BLaER1 (cell line): ENCODE results near the gene TMEM267.
"Not testable (repeated sequence)": the region's sequence is repeated elsewhere in the genome, so short reads cannot be mapped to it uniquely, and the experiment has no call there.

Source experiments
- H3K27ac ChIP-seq: shearing (Covaris generic); formaldehyde crosslinking; 2 replicates; pipeline ENCODE4 v1.8.1; 2022
- H3K27me3 ChIP-seq: shearing (Covaris generic); formaldehyde crosslinking; 2 replicates; pipeline ENCODE4 v1.8.1; 2022
- H3K36me3 ChIP-seq: shearing (Covaris generic); formaldehyde crosslinking; 2 replicates; pipeline ENCODE4 v1.8.1; 2022
- H3K4me1 ChIP-seq: shearing (Covaris generic); formaldehyde crosslinking; 2 replicates; pipeline ENCODE4 v1.8.1; 2022
- H3K4me2 ChIP-seq: shearing (Covaris generic); formaldehyde crosslinking; 2 replicates; pipeline ENCODE4 v1.8.1; 2022
- H3K4me3 ChIP-seq: shearing (Covaris generic); formaldehyde crosslinking; 2 replicates; pipeline ENCODE4 v1.8.1; 2022
- H3K9ac ChIP-seq: shearing (Covaris generic); formaldehyde crosslinking; 2 replicates; pipeline ENCODE4 v1.8.1; 2022
- H3K9me3 ChIP-seq: shearing (Covaris generic); formaldehyde crosslinking; 2 replicates; pipeline ENCODE4 v1.8.1; 2022
- H4K20me1 ChIP-seq: shearing (Covaris generic); formaldehyde crosslinking; 2 replicates; pipeline ENCODE4 v1.8.1; 2022
- Cebpa-rat ChIP-seq: shearing (Covaris generic); IDR thresholded peaks from 2 replicates; pipeline ENCODE4 v1.8.1; 2022

TMEM267 gene

GRCh38 chr5:43461066-43461465, 22.6 kb downstream of the TMEM267 start:
- H3K9me3 ChIP-seq, result peaks cover 48% of the 10 kb centered on the region
- no peaks in the 10 kb centered on the region for H3K4me1 ChIP-seq
- H3K27me3 ChIP-seq, result no peaks in the 10 kb centered on the region
- peaks cover 44% of the 10 kb centered on the region for H3K36me3 ChIP-seq
- H3K27ac ChIP-seq, result no peak overlapping the region
- no peak overlapping the region for H3K9ac ChIP-seq
- no peaks in the 10 kb centered on the region for H4K20me1 ChIP-seq
- no peak for TF ChIP-seq Cebpa-rat
- H3K4me3 ChIP-seq, result no peak overlapping the region
- H3K4me2 ChIP-seq, result no peak overlapping the region

- H3K4me1 ChIP-seq, result no peaks in the 10 kb centered on the region
- H3K4me3 ChIP-seq, result no peak overlapping the region
- H3K27me3 ChIP-seq, result no peaks in the 10 kb centered on the region
- no peak overlapping the region for H3K9ac ChIP-seq
- no peak overlapping the region for H3K27ac ChIP-seq
- H3K4me2 ChIP-seq, result no peak overlapping the region
- TF ChIP-seq Cebpa-rat, result no peak
- H3K9me3 ChIP-seq, result peaks cover 40% of the 10 kb centered on the region
- peaks cover 44% of the 10 kb centered on the region for H3K36me3 ChIP-seq
- H4K20me1 ChIP-seq, result no peaks in the 10 kb centered on the region
Observed at GRCh38 chr5:43456556-43456955, 27.1 kb downstream of the TMEM267 start.

- H3K4me1 ChIP-seq, H3K27ac ChIP-seq, H3K27me3 ChIP-seq, H3K4me2 ChIP-seq, H3K4me3 ChIP-seq, H3K9ac ChIP-seq, H4K20me1 ChIP-seq: not testable (repeated sequence)
- H3K36me3 ChIP-seq, result peaks cover 20% of the 10 kb centered on the region
- peaks cover 10% of the 10 kb centered on the region for H3K9me3 ChIP-seq
Observed at GRCh38 chr5:43441575-43441974, 42.1 kb downstream of the TMEM267 start.

GRCh38 chr5:43437062-43437660, 46.5 kb downstream of the TMEM267 start:
- H4K20me1 ChIP-seq, result no peaks in the 10 kb centered on the region
- H3K36me3 ChIP-seq, result no peaks in the 10 kb centered on the region
- no peaks in the 10 kb centered on the region for H3K27me3 ChIP-seq
- TF ChIP-seq Cebpa-rat, result no peak
- peaks cover 5% of the 10 kb centered on the region; the same call in 1 of the 2 replicates for H3K9me3 ChIP-seq
- no peak overlapping the region for H3K9ac ChIP-seq
- H3K4me1 ChIP-seq, result no peaks in the 10 kb centered on the region
- no peak overlapping the region for H3K4me2 ChIP-seq
- no peak overlapping the region for H3K27ac ChIP-seq
- H3K4me3 ChIP-seq, result no peak overlapping the region

- no peak overlapping the region for H3K9ac ChIP-seq
- H3K4me2 ChIP-seq, result no peak overlapping the region
- H4K20me1 ChIP-seq, result no peaks in the 10 kb centered on the region
- 0 out of 2 replicates have a peak, but pooled peaks cover 3% of the 10 kb centered on the region for H3K4me1 ChIP-seq
- TF ChIP-seq Cebpa-rat, result no peak
- no peaks in the 10 kb centered on the region for H3K27me3 ChIP-seq
- H3K4me3 ChIP-seq, result no peak overlapping the region
- H3K9me3 ChIP-seq, result no peaks in the 10 kb centered on the region; the same call in 1 of the 2 replicates
- no peak overlapping the region for H3K27ac ChIP-seq
- no peaks in the 10 kb centered on the region for H3K36me3 ChIP-seq
Observed at GRCh38 chr5:43433382-43433781, 50.3 kb downstream of the TMEM267 start.

- Histone ChIP-seq H3K4me1 (0 out of 2 replicates have a peak, but pooled peaks cover 3% of the 10 kb centered on the region), H3K4me2 (no peak overlapping the region), H3K27ac (no peak overlapping the region), H4K20me1 (no peaks in the 10 kb centered on the region), H3K36me3 (no peaks in the 10 kb centered on the region), H3K9ac (no peak overlapping the region), H3K27me3 (no peaks in the 10 kb centered on the region), H3K4me3 (no peak overlapping the region), H3K9me3 (no peaks in the 10 kb centered on the region; the same call in 1 of the 2 replicates)
- no peak for TF ChIP-seq Cebpa-rat
Observed at GRCh38 chr5:43432486-43433375, 50.9 kb downstream of the TMEM267 start.

- H3K9me3 ChIP-seq, result no peaks in the 10 kb centered on the region; the same call in 1 of the 2 replicates
- no peak overlapping the region for H3K4me3 ChIP-seq
- no peaks in the 10 kb centered on the region for H3K36me3 ChIP-seq
- no peak for TF ChIP-seq Cebpa-rat
- no peaks in the 10 kb centered on the region for H3K27me3 ChIP-seq
- H3K9ac ChIP-seq, result no peak overlapping the region
- 0 out of 2 replicates have a peak, but pooled peaks cover 3% of the 10 kb centered on the region for H3K4me1 ChIP-seq
- no peak overlapping the region for H3K27ac ChIP-seq
- no peaks in the 10 kb centered on the region for H4K20me1 ChIP-seq
- no peak overlapping the region for H3K4me2 ChIP-seq
Observed at GRCh38 chr5:43429706-43430105, 54.0 kb downstream of the TMEM267 start.

- Histone ChIP-seq H3K4me1 (0 out of 2 replicates have a peak, but pooled peaks cover 3% of the 10 kb centered on the region), H3K27me3 (no peaks in the 10 kb centered on the region), H3K27ac (no peak overlapping the region), H3K4me3 (no peak overlapping the region), H3K36me3 (no peaks in the 10 kb centered on the region), H3K9me3 (no peaks in the 10 kb centered on the region; the same call in 1 of the 2 replicates), H4K20me1 (no peaks in the 10 kb centered on the region), H3K9ac (no peak overlapping the region), H3K4me2 (no peak overlapping the region)
- no peak for TF ChIP-seq Cebpa-rat
Observed at GRCh38 chr5:43429016-43429415, 54.6 kb downstream of the TMEM267 start.

GRCh38 chr5:43427306-43427705, 56.4 kb downstream of the TMEM267 start:
- no peak overlapping the region for H3K4me2 ChIP-seq
- no peak overlapping the region for H3K4me3 ChIP-seq

GRCh38 chr5:43425983-43426382, 57.7 kb downstream of the TMEM267 start:
- TF ChIP-seq Cebpa-rat, result no peak
- Histone ChIP-seq H3K4me2 (no peak overlapping the region), H4K20me1 (no peaks in the 10 kb centered on the region), H3K9me3 (no peaks in the 10 kb centered on the region; the same call in 1 of the 2 replicates), H3K4me1 (0 out of 2 replicates have a peak, but pooled peaks cover 3% of the 10 kb centered on the region), H3K9ac (no peak overlapping the region), H3K27ac (no peak overlapping the region), H3K36me3 (no peaks in the 10 kb centered on the region), H3K4me3 (no peak overlapping the region), H3K27me3 (no peaks in the 10 kb centered on the region)

More at GRCh38 chr5:43427306-43427705, 56.4 kb downstream of the TMEM267 start:
- no peak overlapping the region for H3K9ac ChIP-seq
- no peaks in the 10 kb centered on the region for H3K36me3 ChIP-seq
- H3K27me3 ChIP-seq, result no peaks in the 10 kb centered on the region
- H3K4me1 ChIP-seq, result 0 out of 2 replicates have a peak, but pooled peaks cover 3% of the 10 kb centered on the region
- no peak overlapping the region for H3K27ac ChIP-seq
- H4K20me1 ChIP-seq, result no peaks in the 10 kb centered on the region
- no peak for TF ChIP-seq Cebpa-rat
- H3K9me3 ChIP-seq, result no peaks in the 10 kb centered on the region; the same call in 1 of the 2 replicates

- H4K20me1 ChIP-seq, result not testable (repeated sequence)
Observed at GRCh38 chr5:43423086-43423485, 60.6 kb downstream of the TMEM267 start.

More at GRCh38 chr5:43423086-43423485, 60.6 kb downstream of the TMEM267 start:
- not testable (repeated sequence) for H3K9ac ChIP-seq, H3K9me3 ChIP-seq, H3K27ac ChIP-seq, H3K4me2 ChIP-seq, H3K27me3 ChIP-seq, H3K4me3 ChIP-seq, H3K4me1 ChIP-seq, H3K36me3 ChIP-seq
